ENCODE measurements around the gene UBQLN4.

The UBQLN4 gene

DNA sequence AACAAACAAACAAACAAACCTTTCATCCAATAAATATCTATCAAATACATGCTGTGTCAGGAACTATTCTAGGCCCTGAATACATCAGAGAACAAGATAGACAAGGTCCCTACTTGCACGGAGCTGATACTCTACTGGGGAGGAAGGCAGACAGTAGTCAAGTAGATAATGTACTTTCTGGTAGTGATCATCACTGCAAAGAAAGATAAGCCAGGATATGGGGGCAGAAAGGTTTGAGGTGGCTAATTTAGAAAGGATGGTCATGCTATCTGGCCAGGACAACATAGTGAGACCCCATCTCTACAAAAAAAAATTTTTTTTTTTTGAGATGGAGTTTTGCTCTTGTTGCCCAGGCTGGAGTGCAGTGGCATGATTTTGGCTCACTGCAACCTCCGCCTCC lies 38.0 kb upstream of the UBQLN4 start:
- Histone ChIP-seq H3K9me3 (ENCODE audit: control insufficient read depth, low read length) (no peaks in the 10 kb centered on the region), H3K27ac (ENCODE audit: low read depth, low read length, severe bottlenecking) (no peak overlapping the region), H3K36me3 (ENCODE audit: control insufficient read depth, insufficient read depth, low read length) (peaks cover 70% of the 10 kb centered on the region), H3K4me3 (ENCODE audit: extremely low read depth, insufficient read depth, low read length, poor library complexity, severe bottlenecking) (no peak overlapping the region), H3K4me1 (ENCODE audit: control insufficient read depth, insufficient read depth, low read length, poor library complexity, severe bottlenecking) (peaks cover 22% of the 10 kb centered on the region)
- 100% methylated on average over 1 to 2 of the region's 2 CpGs for WGBS, 2 experiments (ENCODE audit: insufficient coverage in 2 of 2)

DNA sequence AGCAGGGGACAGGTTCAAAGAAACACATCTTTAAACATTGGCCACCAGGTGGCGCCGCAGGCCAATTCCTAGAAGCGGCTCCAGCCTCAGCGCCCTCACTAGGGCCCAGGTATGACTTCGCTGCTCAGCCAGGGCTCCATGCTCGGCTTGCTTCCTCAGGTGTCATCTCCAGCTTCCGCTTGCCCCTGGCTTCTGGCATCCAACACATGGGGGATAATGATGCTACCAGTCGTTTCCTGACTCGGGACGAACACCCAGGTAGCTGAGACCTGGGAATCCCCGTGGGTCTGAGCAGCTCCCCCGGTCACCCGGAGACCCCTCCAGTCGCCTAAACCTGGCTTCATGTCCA lies 37.2 kb upstream of the UBQLN4 start:
- no peak overlapping the region for H3K27ac ChIP-seq (ENCODE audit: low read depth, low read length, severe bottlenecking)
- no peak overlapping the region for H3K4me3 ChIP-seq (ENCODE audit: extremely low read depth, insufficient read depth, low read length, poor library complexity, severe bottlenecking)
- peaks cover 67% of the 10 kb centered on the region for H3K36me3 ChIP-seq (ENCODE audit: control insufficient read depth, insufficient read depth, low read length)
- WGBS, 2 experiments (ENCODE audit: insufficient coverage in 2 of 2), result 40 to 50% methylated on average over 12 to 14 of the region's 14 CpGs
- peaks cover 30% of the 10 kb centered on the region for H3K4me1 ChIP-seq (ENCODE audit: control insufficient read depth, insufficient read depth, low read length, poor library complexity, severe bottlenecking)
- H3K9me3 ChIP-seq (ENCODE audit: control insufficient read depth, low read length), result no peaks in the 10 kb centered on the region

DNA sequence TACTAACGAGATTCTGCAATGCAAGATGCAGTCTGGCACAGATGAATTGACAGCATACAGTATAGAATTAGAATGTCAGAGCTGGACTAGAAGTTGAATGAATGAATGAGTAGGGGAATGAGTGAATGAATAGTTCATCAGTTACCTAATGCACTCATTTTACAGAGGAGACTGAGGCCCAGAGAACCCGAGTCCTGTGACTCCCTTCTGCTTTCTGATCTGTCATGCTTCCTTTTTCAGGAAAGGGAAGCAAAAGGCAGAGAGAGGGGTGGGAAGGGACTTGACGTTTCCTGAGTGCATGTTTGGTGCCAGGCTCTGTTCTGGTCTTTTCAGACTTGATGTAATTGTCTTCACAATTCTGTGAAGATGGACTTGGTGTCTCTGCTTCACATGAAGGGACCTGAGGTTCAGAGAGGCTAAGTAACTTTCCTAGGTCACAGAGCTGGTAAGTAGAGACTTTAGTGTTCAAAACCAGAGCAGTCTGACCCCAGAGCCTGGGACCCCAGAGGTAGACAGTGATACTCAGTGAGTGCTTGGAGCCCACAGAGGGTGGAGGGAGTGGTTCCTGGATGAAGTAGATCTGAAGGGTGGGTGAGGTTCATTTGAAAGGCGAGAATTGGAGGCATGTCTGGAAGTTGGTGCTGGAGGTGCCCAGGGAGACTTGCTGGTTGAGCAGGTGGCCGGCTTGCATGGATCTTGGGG lies 36.7 kb upstream of the UBQLN4 start:
- 59 to 62% methylated on average over 4 to 5 of the region's 5 CpGs for WGBS, 2 experiments (ENCODE audit: insufficient coverage in 2 of 2)
- peaks cover 71% of the 10 kb centered on the region for H3K36me3 ChIP-seq (ENCODE audit: control insufficient read depth, insufficient read depth, low read length)
- peaks cover 30% of the 10 kb centered on the region for H3K4me1 ChIP-seq (ENCODE audit: control insufficient read depth, insufficient read depth, low read length, poor library complexity, severe bottlenecking)
- no peaks in the 10 kb centered on the region for H3K9me3 ChIP-seq (ENCODE audit: control insufficient read depth, low read length)
- H3K27ac ChIP-seq (ENCODE audit: low read depth, low read length, severe bottlenecking), result peak overlapping the region; percentile 74
- no peak overlapping the region for H3K4me3 ChIP-seq (ENCODE audit: extremely low read depth, insufficient read depth, low read length, poor library complexity, severe bottlenecking)

DNA sequence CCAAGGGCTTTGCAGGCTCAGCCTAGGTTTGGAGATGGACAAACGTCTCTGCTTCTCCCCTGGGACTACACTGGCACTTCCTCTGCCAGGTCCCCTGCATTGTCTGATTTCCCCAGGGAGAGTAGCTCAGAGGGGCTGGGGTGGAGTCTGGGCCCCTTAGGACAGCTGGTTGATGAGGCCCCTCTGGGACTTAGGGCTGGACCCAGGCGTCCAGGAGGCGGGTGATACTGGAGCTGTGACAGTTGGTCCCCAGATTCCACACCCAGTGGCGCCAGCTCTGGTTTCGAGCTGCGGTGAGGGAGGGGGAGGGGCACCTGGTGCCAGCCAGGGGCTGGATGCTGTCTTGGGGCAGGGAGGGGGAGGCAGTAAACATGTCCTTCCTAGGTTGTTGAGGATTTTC lies 36.1 kb upstream of the UBQLN4 start:
- H3K36me3 ChIP-seq (ENCODE audit: control insufficient read depth, insufficient read depth, low read length), result peaks cover 75% of the 10 kb centered on the region
- H3K4me3 ChIP-seq (ENCODE audit: extremely low read depth, insufficient read depth, low read length, poor library complexity, severe bottlenecking), result no peak overlapping the region
- 67 to 80% methylated on average over 1 to 3 of the region's 6 CpGs for WGBS, 2 experiments (ENCODE audit: insufficient coverage in 2 of 2)
- peaks cover 30% of the 10 kb centered on the region for H3K4me1 ChIP-seq (ENCODE audit: control insufficient read depth, insufficient read depth, low read length, poor library complexity, severe bottlenecking)
- H3K9me3 ChIP-seq (ENCODE audit: control insufficient read depth, low read length), result no peaks in the 10 kb centered on the region
- H3K27ac ChIP-seq (ENCODE audit: low read depth, low read length, severe bottlenecking), result no peak overlapping the region

DNA sequence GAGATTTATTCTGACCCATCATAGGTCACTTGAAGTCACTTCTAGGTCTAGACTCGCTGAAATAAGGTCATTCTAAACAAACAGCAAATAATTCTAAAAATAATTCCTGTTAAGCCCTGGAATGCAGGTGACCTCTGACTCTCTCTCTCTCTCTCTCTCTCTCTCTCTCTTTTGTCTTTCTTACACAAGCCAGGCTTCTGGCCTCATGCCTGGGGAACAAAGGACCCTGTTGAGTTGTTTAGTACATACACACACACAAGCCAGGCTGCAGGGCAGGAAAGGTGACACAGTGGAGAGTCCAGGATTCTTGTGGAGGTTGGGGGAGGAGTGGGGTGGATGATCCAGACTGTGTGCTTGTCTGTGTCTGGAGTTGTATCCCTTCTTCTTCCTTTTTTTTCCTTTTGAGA lies 32.7 kb upstream of the UBQLN4 start:
- Histone ChIP-seq H3K4me1 (ENCODE audit: control insufficient read depth, insufficient read depth, low read length, poor library complexity, severe bottlenecking) (peaks cover 30% of the 10 kb centered on the region), H3K36me3 (ENCODE audit: control insufficient read depth, insufficient read depth, low read length) (peaks cover 42% of the 10 kb centered on the region), H3K9me3 (ENCODE audit: control insufficient read depth, low read length) (no peaks in the 10 kb centered on the region), H3K27ac (ENCODE audit: low read depth, low read length, severe bottlenecking) (peak overlapping the region; percentile 76), H3K4me3 (ENCODE audit: extremely low read depth, insufficient read depth, low read length, poor library complexity, severe bottlenecking) (no peak overlapping the region)
- 71% methylated on average over 1 of the region's 1 CpG; no CpG with 5 or more reads in 1 of the 2 experiments for WGBS, 2 experiments (ENCODE audit: insufficient coverage in 2 of 2)

DNA sequence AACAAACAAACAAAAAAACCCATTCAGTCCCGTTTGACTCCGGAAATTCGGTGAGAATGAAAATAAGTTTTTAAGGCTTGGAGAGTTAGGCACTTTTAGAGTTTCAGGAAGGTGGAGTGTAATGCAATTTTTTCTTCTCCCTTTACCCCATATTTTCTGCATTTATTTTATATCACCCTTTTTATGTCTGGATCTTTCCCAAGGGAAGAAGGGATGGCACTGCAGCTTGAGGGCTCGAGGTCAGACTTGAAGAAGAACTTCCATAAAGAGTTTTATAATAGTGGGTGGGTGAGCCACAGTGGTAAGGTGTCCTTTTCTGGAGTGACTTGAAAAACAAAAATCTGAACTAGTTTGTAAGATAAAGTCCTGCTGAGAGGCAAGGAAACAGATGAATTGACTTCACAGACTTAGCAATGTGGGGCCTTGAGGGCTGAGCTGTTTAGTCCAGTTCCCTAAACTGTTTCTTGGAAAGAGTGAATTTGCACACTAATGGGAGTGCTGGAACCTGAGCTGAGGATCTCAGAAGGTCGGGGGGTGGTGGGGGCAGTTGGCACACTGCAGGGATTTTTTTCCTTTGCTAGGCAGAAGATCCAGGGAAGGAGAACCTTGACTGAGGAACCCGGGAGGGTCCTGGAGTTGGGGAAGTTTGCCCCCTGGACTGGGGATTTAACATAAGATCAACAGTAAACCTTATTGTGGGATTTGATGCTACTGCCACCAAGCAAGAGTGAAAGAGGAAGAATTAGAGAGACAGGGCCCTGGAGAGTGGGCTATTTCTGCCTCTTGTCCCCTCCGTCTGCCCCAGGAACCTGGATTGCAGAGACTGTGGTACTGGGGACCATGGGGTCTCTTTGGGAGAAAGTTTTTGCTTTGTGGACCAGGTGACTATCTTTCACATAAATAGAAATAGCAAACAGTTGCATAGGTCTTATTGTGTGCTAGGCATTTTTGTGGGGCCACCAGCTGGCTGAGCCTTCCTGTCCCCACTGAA lies 30.5 kb upstream of the UBQLN4 start:
- Histone ChIP-seq H3K27ac (ENCODE audit: low read depth, low read length, severe bottlenecking) (peak overlapping the region; percentile 94), H3K36me3 (ENCODE audit: control insufficient read depth, insufficient read depth, low read length) (peaks cover 40% of the 10 kb centered on the region), H3K4me3 (ENCODE audit: extremely low read depth, insufficient read depth, low read length, poor library complexity, severe bottlenecking) (peak overlapping the region; percentile 83), H3K4me1 (ENCODE audit: control insufficient read depth, insufficient read depth, low read length, poor library complexity, severe bottlenecking) (peaks cover 18% of the 10 kb centered on the region), H3K9me3 (ENCODE audit: control insufficient read depth, low read length) (no peaks in the 10 kb centered on the region)
- 11 to 40% methylated on average over 1 to 3 of the region's 7 CpGs for WGBS, 2 experiments (ENCODE audit: insufficient coverage in 2 of 2)

DNA sequence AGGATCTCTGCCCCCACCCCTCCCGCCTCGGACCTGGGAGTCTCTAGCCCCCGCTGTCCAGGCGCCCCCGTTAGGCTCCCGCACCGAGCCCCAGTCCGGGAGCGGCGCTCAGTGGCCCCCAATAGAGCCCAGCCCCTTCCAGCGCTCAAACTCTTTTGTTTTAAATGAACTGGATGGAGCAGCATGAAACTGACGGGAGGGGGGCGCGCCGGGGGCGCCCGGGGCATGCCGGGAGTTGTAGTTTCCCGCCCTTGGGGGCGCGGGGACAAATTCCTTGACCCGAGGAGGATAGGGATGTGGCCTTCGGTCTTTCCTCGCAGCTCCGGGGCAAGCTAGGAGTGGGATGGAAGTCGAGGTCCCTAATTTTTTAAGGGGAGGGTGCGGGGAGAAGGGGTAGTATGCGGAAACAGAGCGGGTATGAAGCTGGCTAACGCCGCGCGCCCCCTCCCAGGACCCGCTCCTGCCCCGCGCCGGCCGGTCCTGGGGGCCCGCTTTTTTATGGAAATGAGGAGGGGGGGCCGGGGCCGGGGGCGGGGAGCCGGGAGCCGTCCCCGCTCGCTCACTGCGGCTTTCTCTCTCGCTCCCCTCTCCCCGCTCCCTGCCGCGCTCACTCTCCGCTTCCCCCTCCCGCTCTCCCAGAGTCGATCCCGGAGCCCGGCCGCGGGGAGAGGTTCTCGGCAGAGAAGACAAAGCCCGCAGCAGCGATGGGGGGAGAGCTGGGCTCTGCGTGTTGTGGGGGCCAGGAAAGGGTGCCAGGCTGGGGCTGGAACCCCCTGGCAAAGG lies 28.9 kb upstream of the UBQLN4 start, which contains the start of gene MEX3A:
MEX3A (minus strand) TSS at position 157 of the 783 bp plus-strand sequence. CDS start 467 bp downstream, outside the sequence.
- peaks cover 41% of the 10 kb centered on the region for H3K36me3 ChIP-seq (ENCODE audit: control insufficient read depth, insufficient read depth, low read length)
- H3K27ac ChIP-seq (ENCODE audit: low read depth, low read length, severe bottlenecking), result peak within 1 kb of the TSS; percentile 94
- peaks cover 24% of the 10 kb centered on the region for H3K4me1 ChIP-seq (ENCODE audit: control insufficient read depth, insufficient read depth, low read length, poor library complexity, severe bottlenecking)
- 0 to 1% methylated on average over 14 to 17 of the region's 62 CpGs for WGBS, 2 experiments (ENCODE audit: insufficient coverage in 2 of 2)
- peak within 1 kb of the TSS; percentile 83 for H3K4me3 ChIP-seq (ENCODE audit: extremely low read depth, insufficient read depth, low read length, poor library complexity, severe bottlenecking)
- no peaks in the 10 kb centered on the region for H3K9me3 ChIP-seq (ENCODE audit: control insufficient read depth, low read length)

DNA sequence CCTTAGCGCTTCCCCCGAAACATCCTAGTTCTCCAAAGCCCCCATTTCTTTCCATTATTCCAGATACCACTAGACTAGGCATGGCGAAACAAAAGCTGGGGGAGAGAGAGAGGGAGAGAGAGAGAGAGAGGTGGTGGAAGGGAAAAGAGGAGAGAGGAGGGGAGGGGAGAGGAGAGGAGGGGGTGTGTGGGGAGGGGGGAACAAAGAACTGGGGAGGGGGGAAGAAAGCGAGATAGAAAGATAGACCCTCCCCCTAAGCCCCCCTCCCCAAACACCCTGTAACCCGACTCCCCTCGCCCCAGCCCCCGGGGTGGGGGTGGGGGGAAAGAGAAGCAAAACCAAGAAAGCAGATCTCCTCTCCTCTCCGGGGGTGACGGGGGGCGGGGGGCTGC lies 28.3 kb upstream of the UBQLN4 start:
- peak overlapping the region; percentile 94 for H3K27ac ChIP-seq (ENCODE audit: low read depth, low read length, severe bottlenecking)
- 0% methylated on average over 1 to 3 of the region's 10 CpGs for WGBS, 2 experiments (ENCODE audit: insufficient coverage in 2 of 2)
- H3K4me1 ChIP-seq (ENCODE audit: control insufficient read depth, insufficient read depth, low read length, poor library complexity, severe bottlenecking), result peaks cover 26% of the 10 kb centered on the region
- peak overlapping the region; percentile 83 for H3K4me3 ChIP-seq (ENCODE audit: extremely low read depth, insufficient read depth, low read length, poor library complexity, severe bottlenecking)
- no peaks in the 10 kb centered on the region for H3K9me3 ChIP-seq (ENCODE audit: control insufficient read depth, low read length)
- peaks cover 44% of the 10 kb centered on the region for H3K36me3 ChIP-seq (ENCODE audit: control insufficient read depth, insufficient read depth, low read length)

DNA sequence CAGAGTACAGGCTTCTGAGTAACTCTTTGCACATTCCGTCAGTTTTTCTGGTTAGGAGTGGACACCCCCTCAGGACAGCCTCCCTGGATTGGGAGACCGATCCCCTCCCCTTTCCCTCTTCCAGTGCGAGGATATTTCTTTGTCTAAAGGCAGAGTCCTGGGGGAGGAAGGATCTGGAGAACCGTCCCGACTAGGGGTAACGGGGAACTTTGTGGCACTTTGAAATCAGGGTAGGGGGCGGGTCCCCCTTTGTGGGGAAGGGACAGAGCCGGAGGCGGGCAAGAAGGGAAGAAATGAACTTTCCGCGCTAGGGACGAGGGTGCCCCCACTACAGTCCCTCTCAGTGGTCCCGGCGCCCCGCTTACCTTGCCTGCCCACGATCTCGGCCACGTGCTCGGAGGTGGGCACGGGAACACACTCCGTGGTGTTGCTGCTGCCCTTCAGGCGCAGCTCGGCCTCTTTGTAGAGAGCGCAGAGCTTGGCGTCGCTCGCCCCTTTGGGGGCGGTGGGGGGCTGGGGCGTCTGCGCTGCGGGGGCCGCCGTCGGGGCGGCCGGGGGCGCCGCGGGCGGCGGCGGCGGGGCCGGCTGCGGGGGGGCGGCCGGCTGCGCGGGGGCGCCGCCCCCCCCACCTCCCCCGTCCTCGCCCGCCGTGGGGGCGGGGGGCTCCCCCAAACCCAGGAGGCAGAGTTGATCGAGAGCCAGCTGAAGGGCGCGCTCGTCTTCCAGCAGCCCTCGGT lies 27.8 kb upstream of the UBQLN4 start:
- Histone ChIP-seq H3K27ac (ENCODE audit: low read depth, low read length, severe bottlenecking) (peak overlapping the region; percentile 94), H3K9me3 (ENCODE audit: control insufficient read depth, low read length) (no peaks in the 10 kb centered on the region), H3K4me1 (ENCODE audit: control insufficient read depth, insufficient read depth, low read length, poor library complexity, severe bottlenecking) (peaks cover 26% of the 10 kb centered on the region), H3K36me3 (ENCODE audit: control insufficient read depth, insufficient read depth, low read length) (peaks cover 48% of the 10 kb centered on the region), H3K4me3 (ENCODE audit: extremely low read depth, insufficient read depth, low read length, poor library complexity, severe bottlenecking) (peak overlapping the region; percentile 83)
- 0% methylated on average over 13 to 28 of the region's 61 CpGs for WGBS, 2 experiments (ENCODE audit: insufficient coverage in 2 of 2)

DNA sequence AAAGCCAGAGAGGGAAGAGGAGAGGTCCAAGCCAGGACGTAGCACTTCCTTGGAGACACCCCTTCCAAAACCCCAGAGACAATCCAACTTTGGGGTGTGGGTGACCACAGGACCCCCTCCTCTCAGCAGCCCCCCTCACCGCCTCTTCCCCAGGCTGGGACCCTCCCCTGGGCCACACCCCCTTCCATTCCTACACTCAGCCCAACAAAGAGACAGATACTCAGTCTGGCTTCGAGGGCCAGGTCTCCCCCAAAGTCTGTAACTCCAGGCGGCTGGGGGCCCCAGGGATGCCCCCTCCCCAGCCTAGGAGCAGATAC lies 27.2 kb upstream of the UBQLN4 start:
- 0% methylated on average over 2 to 3 of the region's 4 CpGs for WGBS, 2 experiments (ENCODE audit: insufficient coverage in 2 of 2)
- Histone ChIP-seq H3K36me3 (ENCODE audit: control insufficient read depth, insufficient read depth, low read length) (peaks cover 50% of the 10 kb centered on the region), H3K4me3 (ENCODE audit: extremely low read depth, insufficient read depth, low read length, poor library complexity, severe bottlenecking) (peak overlapping the region; percentile 83), H3K4me1 (ENCODE audit: control insufficient read depth, insufficient read depth, low read length, poor library complexity, severe bottlenecking) (peaks cover 26% of the 10 kb centered on the region), H3K9me3 (ENCODE audit: control insufficient read depth, low read length) (no peaks in the 10 kb centered on the region), H3K27ac (ENCODE audit: low read depth, low read length, severe bottlenecking) (peak overlapping the region; percentile 6)
